Activated naive CD8-positive, alpha-beta T cell (primary cell): Measurements from ENCODE around the gene CCDC82.
"Not testable (repeated sequence)": the region's sequence is repeated elsewhere in the genome, so short reads cannot be mapped to it uniquely, and the experiment has no call there.

Source experiments
- H3K27ac Mint-ChIP-seq: one replicate; pipeline ENCODE4 v1.8.0; 2021; ENCODE audit warnings: mixed read lengths
- H3K27me3 Mint-ChIP-seq: one replicate; pipeline ENCODE4 v1.8.0; 2021; ENCODE audit warnings: mixed read lengths
- H3K36me3 Mint-ChIP-seq: one replicate; pipeline ENCODE4 v1.8.0; 2021; ENCODE audit warnings: mixed read lengths
- H3K4me1 Mint-ChIP-seq: one replicate; pipeline ENCODE4 v1.8.0; 2021; ENCODE audit warnings: low read depth, mixed read lengths
- H3K4me3 Mint-ChIP-seq: one replicate; pipeline ENCODE4 v1.8.0; 2021; ENCODE audit warnings: mild to moderate bottlenecking, mixed read lengths
- H3K9me3 Mint-ChIP-seq: one replicate; pipeline ENCODE4 v1.8.0; 2021; ENCODE audit warnings: low read depth, mixed read lengths

Gene CCDC82

DNA sequence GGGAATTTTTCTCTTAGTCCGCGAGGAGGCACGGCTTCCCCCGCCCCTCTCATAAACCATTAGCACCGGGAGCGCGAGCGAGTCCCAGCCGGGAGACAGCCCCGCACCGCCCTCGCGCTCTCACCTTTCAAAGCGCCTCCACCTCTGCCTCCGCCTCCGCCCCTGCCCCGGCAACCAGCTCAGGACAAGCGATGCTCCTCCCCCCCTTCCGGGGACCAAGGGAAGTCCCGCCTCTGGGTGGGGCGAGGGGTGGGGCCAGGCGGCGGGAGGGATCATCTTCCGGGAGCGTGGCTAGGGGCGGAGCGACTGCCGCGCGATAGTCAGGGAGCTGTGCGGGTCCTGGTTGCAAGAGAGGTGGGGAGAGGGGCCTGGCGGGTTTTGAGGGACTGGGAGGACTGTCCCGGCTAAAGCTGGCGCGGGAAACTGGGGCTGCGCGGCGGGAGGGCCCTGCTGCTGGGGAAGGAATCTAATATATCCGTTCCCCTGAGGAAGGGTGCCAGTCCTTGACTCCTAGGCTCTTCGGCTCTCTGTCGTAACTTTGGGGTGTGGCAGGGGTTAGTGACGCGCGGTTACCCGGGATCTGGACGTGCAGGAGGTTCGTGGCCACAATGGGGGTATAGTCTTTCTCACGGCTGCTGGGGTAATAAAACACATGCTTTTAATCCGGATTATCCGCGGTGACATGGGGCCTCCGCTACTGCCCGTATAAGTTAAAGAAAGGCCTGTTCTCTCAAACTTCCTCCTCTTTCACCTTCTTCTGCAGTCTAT, at the start of gene CCDC82, which contains the start of gene JRKL:
TSS of gene CCDC82 (minus strand) at position 193 of the 768 bp plus-strand sequence. CDS start 5,165 bp downstream, outside the sequence.
TSS of gene JRKL (plus strand) at position 294 of the 768 bp plus-strand sequence. CDS start 637 bp downstream, outside the sequence.
- H3K9me3 Mint-ChIP-seq = peaks cover 7% of the 10 kb centered on the region
- no peaks in the 10 kb centered on the region for H3K27me3 Mint-ChIP-seq
- peak within 1 kb of the TSS; percentile 98 for H3K4me3 Mint-ChIP-seq
- peaks cover 68% of the 10 kb centered on the region for H3K4me1 Mint-ChIP-seq
- H3K36me3 Mint-ChIP-seq = peaks cover 12% of the 10 kb centered on the region
- H3K27ac Mint-ChIP-seq = peak within 1 kb of the TSS; percentile 94

- H3K4me1 Mint-ChIP-seq, H3K27ac Mint-ChIP-seq, H3K4me3 Mint-ChIP-seq, H3K9me3 Mint-ChIP-seq, H3K36me3 Mint-ChIP-seq: not testable (repeated sequence)
- peaks cover 30% of the 10 kb centered on the region for H3K27me3 Mint-ChIP-seq
Measured at GRCh38 chr11:96432654-96433053, 42.9 kb upstream of the CCDC82 start.

DNA sequence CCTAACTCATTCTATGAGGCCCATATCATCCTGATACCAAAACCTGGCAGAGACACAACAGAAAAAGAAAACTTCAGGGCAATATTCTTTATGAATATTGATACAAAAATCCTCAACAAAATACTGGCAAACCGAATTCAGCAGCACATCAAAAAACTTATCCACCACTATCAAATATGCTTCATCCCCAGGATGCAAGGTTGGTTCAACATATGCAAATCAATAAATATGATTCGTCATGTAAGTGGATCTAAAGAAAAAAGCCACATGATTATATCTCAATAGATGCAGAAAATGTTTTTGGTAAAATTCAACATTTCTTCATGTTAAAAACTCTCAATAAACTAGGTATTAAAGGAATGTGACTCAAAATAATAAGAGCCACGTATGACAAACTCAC, 41.0 kb upstream of the CCDC82 start:
- Mint-ChIP-seq H3K9me3 (peaks cover 3% of the 10 kb centered on the region), H3K4me3 (no peak overlapping the region), H3K27me3 (peaks cover 26% of the 10 kb centered on the region), H3K4me1 (no peaks in the 10 kb centered on the region), H3K27ac (no peak overlapping the region), H3K36me3 (no peaks in the 10 kb centered on the region)

- peak overlapping the region; percentile 24 for H3K27ac Mint-ChIP-seq
- peaks cover 12% of the 10 kb centered on the region for H3K27me3 Mint-ChIP-seq
- peaks cover 6% of the 10 kb centered on the region for H3K4me1 Mint-ChIP-seq
- no peaks in the 10 kb centered on the region for H3K9me3 Mint-ChIP-seq
- no peaks in the 10 kb centered on the region for H3K36me3 Mint-ChIP-seq
- no peak overlapping the region for H3K4me3 Mint-ChIP-seq
Measured at GRCh38 chr11:96424693-96425092, 35.0 kb upstream of the CCDC82 start.

DNA sequence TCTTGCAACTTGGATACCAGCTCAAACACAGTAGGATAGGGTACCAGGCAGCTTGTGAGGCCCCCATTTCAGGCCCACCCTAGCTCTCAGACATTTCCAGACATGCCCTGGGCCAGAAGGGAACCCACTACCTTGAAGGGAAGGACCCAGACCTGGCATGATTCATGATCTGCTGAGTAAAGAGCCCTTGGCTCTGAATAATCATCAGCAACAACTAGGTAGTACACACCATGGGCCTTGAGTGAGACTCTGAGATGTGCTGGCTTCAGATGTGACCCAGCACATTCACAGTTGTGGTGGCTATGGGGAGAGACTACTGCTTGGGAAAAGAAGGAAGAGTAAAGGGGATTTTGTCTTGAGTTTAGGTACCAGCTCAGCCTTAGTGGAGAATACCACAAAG, 23.7 kb upstream of the CCDC82 start:
- no peaks in the 10 kb centered on the region for H3K4me1 Mint-ChIP-seq
- no peak overlapping the region for H3K4me3 Mint-ChIP-seq
- peaks cover 4% of the 10 kb centered on the region for H3K36me3 Mint-ChIP-seq
- H3K9me3 Mint-ChIP-seq = no peaks in the 10 kb centered on the region
- H3K27ac Mint-ChIP-seq = no peak overlapping the region
- peaks cover 19% of the 10 kb centered on the region for H3K27me3 Mint-ChIP-seq

- H3K27ac Mint-ChIP-seq = no peak overlapping the region
Measured at GRCh38 chr11:96412761-96413381, 23.2 kb upstream of the CCDC82 start.

DNA sequence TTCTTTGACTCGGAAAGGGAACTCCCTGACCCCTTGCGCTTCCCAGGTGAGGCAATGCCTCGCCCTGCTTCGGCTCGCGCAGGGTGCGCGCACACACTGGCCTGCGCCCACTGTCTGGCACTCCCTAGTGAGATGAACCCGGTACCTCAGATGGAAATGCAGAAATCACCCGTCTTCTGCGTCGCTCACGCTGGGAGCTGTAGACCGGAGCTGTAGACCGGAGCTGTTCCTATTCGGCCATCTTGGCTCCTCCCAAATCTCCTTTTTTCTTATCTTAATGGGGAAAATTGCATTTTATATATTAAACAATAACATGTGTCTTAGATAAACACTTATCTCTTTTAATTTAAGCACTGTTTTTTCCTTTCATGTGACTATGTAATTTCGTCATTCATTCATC, 21.7 kb upstream of the CCDC82 start:
- peak overlapping the region; percentile 20 for H3K4me3 Mint-ChIP-seq
- H3K9me3 Mint-ChIP-seq, H3K4me1 Mint-ChIP-seq, H3K36me3 Mint-ChIP-seq, H3K27ac Mint-ChIP-seq: not testable (repeated sequence)
- peaks cover 12% of the 10 kb centered on the region for H3K27me3 Mint-ChIP-seq

More at GRCh38 chr11:96412761-96413381, 23.2 kb upstream of the CCDC82 start:
- Mint-ChIP-seq H3K4me1 (no peaks in the 10 kb centered on the region), H3K36me3 (peaks cover 4% of the 10 kb centered on the region), H3K4me3 (no peak overlapping the region), H3K27me3 (peaks cover 19% of the 10 kb centered on the region), H3K9me3 (no peaks in the 10 kb centered on the region)

GRCh38 chr11:96400697-96401096, 11.0 kb upstream of the CCDC82 start:
- Mint-ChIP-seq H3K27ac (no peak overlapping the region), H3K9me3 (no peaks in the 10 kb centered on the region), H3K36me3 (no peaks in the 10 kb centered on the region), H3K4me3 (no peak overlapping the region), H3K4me1 (peaks cover 6% of the 10 kb centered on the region), H3K27me3 (no peaks in the 10 kb centered on the region)

DNA sequence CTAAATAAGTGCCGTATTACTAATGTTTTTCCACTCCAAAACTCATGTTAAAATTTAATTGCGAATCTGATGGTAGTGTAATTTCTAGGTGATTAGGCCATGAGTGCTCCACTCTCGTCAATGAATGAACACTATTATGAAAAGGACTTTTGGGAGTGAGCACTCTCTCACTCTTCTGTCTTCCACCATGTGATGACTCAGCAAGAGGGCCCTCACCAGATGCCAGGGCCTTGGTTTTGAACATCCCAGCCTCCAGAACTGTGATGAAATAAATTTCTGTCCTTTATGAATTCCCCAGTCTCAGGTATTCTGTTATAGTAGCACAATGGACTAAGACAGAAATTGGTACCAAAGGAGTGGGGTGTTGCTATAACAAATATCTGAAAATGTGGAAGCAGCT, 8.2 kb upstream of the CCDC82 start:
- H3K4me1 Mint-ChIP-seq = peaks cover 18% of the 10 kb centered on the region

DNA sequence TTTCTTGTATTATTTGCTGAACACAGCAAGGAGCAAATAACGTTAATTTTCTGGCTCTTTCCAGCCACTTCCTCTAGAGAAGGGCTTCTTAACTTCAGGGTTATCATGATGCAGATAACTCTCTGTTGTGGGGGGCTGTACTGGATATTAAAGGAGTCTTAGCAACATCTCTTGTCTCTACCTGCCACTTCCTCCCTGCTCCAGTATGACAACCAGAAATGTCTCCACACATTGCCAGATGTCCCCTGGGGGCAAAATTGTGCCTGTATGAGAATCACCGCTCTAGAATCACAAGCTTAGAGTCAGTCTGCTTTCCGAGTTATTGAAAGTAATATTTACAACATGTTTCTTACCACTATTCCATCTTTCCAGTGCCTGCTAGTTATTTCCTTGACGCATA, 6.9 kb upstream of the CCDC82 start:
- Mint-ChIP-seq H3K9me3 (no peaks in the 10 kb centered on the region), H3K4me3 (no peak overlapping the region), H3K27ac (no peak overlapping the region), H3K27me3 (no peaks in the 10 kb centered on the region), H3K4me1 (peaks cover 28% of the 10 kb centered on the region), H3K36me3 (peaks cover 2% of the 10 kb centered on the region)

More for the DNA sequence above, 8.2 kb upstream of the CCDC82 start:
- Mint-ChIP-seq H3K9me3 (no peaks in the 10 kb centered on the region), H3K27me3 (no peaks in the 10 kb centered on the region), H3K4me3 (no peak overlapping the region), H3K36me3 (no peaks in the 10 kb centered on the region), H3K27ac (no peak overlapping the region)

GRCh38 chr11:96394773-96395172, 5.1 kb upstream of the CCDC82 start:
- Mint-ChIP-seq H3K4me3 (peak overlapping the region; percentile 5), H3K27ac (peak overlapping the region; percentile 22), H3K27me3 (no peaks in the 10 kb centered on the region), H3K9me3 (peaks cover 7% of the 10 kb centered on the region), H3K36me3 (peaks cover 12% of the 10 kb centered on the region), H3K4me1 (peaks cover 43% of the 10 kb centered on the region)

DNA sequence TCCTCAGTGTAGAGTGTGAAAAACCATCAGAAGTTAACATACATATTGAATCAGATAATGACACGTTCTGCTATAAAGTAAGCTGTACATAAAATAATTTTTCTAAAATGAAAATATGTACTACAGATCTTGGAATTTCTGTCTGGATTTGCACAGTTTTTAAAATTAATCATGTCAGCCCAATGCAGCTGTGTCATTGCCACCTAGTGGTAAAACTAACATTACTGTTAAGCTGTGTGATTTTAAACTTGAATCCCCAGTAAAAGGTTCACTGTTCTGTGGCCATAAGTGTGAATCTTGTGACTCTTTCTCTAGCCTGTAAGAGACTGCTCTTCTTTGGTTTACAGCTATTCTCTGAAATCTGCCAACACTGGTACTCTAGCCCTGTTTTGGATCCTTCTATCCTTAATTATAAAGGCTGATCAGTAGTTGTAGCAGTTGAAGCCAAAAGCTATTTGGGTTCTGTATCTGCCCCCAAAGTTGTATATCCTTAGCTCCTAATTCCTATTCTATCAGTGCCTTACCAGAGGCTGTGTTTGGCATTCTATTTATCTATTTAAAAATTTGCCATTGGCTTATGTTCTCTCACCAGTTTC, 4.1 kb upstream of the CCDC82 start:
- H3K27ac Mint-ChIP-seq = no peak overlapping the region
- H3K4me3 Mint-ChIP-seq = no peak overlapping the region
- H3K27me3 Mint-ChIP-seq = no peaks in the 10 kb centered on the region
- H3K9me3 Mint-ChIP-seq = peaks cover 7% of the 10 kb centered on the region
- peaks cover 44% of the 10 kb centered on the region for H3K4me1 Mint-ChIP-seq
- H3K36me3 Mint-ChIP-seq = peaks cover 12% of the 10 kb centered on the region

- peaks cover 7% of the 10 kb centered on the region for H3K9me3 Mint-ChIP-seq
- H3K36me3 Mint-ChIP-seq = peaks cover 12% of the 10 kb centered on the region
- H3K4me3 Mint-ChIP-seq = peak overlapping the region; percentile 98
- peaks cover 62% of the 10 kb centered on the region for H3K4me1 Mint-ChIP-seq
- no peak overlapping the region for H3K27ac Mint-ChIP-seq
- no peaks in the 10 kb centered on the region for H3K27me3 Mint-ChIP-seq
Measured at GRCh38 chr11:96391698-96392307, 2.1 kb upstream of the CCDC82 start.

DNA sequence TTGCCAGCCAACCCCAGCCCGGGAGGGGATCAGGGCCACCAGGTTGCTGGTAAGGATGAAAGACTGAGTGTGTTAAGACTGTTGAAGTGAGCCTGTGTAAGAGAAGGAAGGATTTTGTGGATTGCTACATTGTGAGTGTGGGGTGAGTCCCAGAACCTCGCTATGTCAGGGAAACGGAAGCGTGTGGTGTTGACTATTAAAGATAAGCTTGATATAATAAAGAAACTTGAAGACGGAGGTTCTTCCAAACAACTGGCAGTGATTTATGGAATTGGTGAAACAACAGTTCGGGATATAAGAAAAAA, 728 bp upstream of the CCDC82 start:
- peak overlapping the region; percentile 98 for H3K4me3 Mint-ChIP-seq
- no peaks in the 10 kb centered on the region for H3K27me3 Mint-ChIP-seq
- peaks cover 63% of the 10 kb centered on the region for H3K4me1 Mint-ChIP-seq
- H3K27ac Mint-ChIP-seq = peak overlapping the region; percentile 94
- peaks cover 12% of the 10 kb centered on the region for H3K36me3 Mint-ChIP-seq
- peaks cover 7% of the 10 kb centered on the region for H3K9me3 Mint-ChIP-seq
